Activated CD4-positive, alpha-beta T cell treated with anti-CD3 and anti-CD28 coated beads for 24 hours (primary cell): ENCODE data around the gene TTBK2.
A peak's percentile ranks its signal among the peaks of the same experiment; 100 is the strongest.

Experiments
- DNase-seq, 2 donors: peaks; one replicate each; pipeline ENCODE4 v3.0.0-alpha.2; 2020; ENCODE audit warnings: low read depth in 2 of 2

The TTBK2 gene

GRCh38 chr15:42728972-42729371 is 191.6 kb downstream of the TTBK2 start:
- DNase-seq, result no peak

DNA sequence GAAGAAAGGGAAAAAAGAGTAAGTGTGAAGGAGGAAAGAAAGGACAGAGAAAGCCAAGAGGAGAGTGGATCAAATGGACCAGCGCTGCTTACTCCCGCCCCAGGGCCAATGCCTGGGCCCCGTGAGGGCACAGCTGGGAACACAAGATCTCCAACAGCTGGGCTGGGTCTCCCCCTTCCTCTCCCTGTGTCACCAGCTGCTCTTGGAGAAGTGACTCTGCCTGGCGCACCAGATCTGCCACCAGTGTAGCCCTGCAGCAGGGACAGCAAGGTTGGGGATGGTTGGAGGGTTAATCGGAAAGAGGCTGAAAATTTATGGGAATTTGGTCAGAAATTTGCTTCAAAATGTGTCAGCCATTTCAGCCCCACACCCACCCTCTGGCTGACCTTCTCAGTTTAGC is 192.0 kb downstream of the TTBK2 start:
- DNase-seq, result no peak

DNA sequence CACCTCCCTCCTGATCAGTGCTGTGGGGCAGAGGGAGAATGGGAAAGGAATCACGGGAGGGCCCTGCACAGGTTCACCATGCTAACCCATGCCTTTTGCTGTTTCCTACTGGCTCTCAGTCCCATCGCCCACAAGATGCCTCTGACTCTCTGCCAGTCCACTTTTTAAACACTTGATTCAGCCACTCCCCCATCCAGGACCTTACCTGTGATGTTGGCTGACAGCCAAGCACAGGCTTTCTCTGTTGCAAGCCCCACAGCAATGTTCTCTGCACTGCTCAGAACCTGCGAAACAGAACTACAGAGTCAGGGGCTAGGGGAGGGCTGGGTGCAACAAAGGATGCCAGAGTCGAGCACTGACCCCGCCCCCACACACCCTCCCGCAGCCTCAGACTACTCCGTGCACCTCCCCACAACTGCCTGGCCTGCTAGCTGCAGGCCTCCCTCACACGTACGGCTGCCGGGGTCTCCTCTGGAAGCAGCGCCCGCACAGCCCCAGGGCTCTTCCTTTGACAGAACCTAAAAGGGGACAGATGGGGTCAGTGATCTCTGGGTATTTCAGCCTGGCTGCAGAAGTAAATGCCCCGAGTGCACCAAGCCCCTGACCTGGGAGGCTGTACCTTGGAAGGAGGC is 192.7 kb downstream of the TTBK2 start:
- DNase-seq, result no peak

- no peak for DNase-seq
These were observed 194.5 kb downstream of the TTBK2 start for GRCh38 chr15:42726114-42726513.

DNA sequence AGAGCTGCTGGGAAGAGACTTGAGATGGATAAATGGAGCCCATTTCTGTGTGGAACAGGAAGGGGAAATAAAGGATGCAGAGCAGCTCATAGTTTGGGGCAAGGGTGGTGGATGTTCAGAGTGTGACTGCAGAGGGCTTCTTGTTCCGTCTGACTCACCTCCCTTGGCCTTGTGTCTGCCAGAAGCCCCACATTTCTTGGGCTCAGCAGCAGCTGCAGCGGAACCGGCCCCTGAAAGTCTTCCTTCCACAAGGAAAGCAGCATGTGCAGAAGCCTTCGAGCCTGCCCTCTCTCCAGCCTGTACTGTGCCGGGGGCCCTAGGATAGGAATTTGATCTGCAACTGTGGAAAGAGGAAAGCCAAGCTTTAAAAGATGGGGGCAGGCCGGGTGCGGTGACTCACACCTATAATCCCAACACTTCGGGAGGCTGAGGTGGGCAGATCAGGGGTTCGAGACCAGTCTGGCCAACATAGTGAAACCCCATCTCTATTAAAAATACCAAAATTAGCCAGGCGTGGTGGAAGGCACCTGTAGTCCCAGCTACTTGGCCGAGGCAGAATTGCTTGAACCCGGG is 195.2 kb downstream of the TTBK2 start:
- no peak for DNase-seq

- no peak for DNase-seq
These were observed 196.3 kb downstream of the TTBK2 start for GRCh38 chr15:42724276-42724675.

- DNase-seq, result no peak
These were observed 197.5 kb downstream of the TTBK2 start for GRCh38 chr15:42723068-42723467.

- DNase-seq, result no peak
These were observed 198.7 kb downstream of the TTBK2 start for GRCh38 chr15:42721916-42722315.

DNA sequence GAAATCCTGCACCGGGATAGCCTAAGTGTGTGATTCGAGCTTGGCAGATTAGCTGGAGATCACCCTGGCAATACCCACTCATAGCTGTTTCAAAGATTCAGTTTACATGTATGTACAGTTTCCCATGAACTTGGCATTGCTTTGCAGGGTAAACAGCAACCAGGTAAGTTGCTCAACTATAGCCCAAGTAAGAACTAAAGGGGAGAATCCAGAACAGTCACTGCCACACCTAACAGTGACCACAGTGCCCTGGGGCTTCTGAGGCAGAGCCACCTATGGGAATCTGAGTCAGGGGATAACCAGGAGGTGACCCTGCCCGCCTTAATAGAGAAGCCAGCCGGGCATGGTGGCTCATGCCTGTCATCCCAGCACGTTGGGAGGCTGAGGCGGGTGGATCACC is 199.6 kb downstream of the TTBK2 start:
- DNase-seq, result no peak

DNA sequence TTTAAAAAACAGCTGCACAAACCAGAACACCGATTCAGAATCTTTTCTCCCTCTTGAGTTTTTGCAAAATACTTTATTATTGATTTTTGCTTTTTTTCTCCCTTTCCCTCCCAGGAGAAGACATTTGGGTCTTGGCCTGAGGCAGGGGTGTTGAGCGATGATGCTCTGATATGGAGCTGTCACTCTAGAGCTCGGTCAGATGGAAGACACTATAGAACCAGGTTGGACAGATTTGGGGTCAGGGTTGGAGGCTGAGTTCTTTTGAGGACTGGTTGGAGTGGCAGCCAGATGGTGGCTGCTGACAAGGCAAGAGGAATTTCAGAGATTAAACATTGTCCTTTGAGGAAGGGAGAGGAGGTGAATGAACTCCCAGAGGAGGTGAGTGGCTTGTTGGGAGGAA is 200.5 kb downstream of the TTBK2 start:
- no peak for DNase-seq

DNA sequence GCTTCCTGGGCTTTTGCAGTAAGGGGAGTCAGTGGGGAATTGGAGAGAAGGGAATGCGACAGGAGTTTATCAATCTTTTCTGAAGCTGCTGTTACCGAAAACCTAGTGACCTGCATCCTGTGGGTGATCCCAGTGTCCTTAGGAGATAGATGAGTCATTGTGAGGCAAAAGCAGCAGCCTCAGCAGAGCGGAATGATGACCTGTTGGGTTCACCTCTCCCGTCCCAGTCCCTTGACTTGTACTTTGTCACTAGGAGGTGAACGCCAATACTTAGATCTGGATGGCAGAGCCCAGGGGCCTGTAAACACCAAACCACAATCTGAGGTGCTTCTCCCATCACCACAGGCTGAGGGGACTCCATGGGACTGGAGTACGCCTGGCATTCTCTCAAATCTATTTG is 201.5 kb downstream of the TTBK2 start:
- DNase-seq, result no peak

DNA sequence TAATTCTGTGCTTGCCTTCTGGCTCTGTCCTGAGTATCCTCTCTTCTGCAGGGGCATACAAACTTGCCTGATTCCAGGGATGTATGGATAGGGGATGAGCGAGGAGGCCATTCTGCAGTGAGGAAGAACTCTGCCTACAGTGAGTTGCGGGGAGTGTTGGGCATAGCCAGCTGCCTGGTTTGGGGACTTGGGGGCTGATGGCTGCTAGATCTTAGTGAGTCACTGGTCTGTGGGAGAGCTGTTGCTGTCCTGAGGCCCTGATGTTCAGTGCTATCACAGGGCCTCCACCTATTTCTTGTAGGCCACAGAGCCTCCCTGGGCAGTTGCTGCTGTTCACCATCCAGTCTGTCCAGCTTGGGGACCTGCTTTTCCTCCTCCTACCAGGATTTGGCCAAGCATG is 204.0 kb downstream of the TTBK2 start:
- no peak for DNase-seq

DNA sequence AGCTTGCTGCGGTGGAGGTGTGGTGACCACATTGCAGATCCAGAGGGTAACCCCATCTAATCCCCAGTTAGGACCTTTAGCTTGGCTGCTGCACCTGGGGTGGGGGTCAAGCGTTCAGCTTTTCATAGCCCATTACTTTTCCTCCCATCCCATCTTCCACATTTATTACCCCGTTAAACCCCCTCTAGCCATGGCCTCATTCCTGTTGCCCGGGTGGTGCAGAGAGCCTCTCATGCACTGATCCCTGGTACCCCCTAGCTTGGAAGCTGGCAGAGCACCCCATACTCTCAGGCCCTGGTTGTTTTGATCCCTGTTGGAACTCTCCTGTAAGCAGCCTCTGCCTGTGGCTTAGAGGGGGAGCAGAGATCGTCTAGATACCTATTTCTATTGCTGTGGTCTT is 204.5 kb downstream of the TTBK2 start:
- DNase-seq, result no peak

- no peak for DNase-seq
These were observed 208.0 kb downstream of the TTBK2 start for GRCh38 chr15:42712584-42712983.

DNA sequence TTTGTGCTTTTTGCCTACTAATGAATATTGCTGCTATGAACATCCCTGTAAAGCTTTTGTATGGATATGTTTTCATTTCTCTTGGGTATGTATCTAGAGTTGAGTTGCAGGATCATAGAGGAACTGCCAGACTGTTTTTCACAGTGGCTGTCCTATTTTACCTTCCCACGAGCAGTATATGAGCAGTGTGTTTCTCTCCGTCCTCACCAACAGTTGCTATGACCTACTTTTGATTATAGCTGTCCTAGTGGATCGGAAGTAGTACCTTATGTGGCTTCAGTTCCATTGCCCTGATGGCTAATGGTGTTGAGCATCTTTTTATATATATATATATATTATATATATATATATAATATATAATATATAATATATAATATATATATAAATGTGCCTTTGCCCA is 208.8 kb downstream of the TTBK2 start:
- DNase-seq, result no peak

GRCh38 chr15:42710662-42711061 is 209.9 kb downstream of the TTBK2 start:
- no peak for DNase-seq

DNA sequence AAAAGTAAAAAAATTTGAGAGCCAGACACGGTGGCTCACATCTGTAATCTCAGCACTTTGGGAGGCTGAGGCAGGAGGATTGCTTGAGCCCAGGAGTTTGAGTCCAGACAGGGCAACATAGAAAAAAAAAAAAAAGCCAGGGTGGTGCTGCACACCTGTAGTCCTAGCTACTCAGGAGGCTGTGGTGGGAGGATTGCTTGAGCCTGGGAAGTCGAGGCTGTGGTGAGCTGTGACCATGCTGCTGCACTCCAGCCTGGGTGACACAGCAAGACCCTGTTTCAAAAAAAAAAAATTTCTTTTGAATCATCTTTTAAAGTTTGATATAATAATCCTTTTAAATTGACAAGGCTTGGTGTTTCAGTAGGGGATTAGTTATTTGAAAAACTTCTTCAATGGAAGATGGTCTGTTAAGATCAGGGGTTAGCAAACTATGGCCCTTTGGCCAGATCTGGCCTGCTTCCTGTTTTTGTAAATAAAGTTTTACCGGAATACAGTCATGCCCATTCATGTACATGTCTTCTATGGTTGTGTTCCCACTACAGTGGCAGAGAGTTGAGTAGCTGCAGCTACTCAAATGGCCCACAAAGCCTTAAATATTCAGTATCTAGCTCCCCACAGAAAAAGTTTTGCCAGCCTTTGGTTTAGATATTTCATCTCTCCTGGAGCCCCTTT is 212.6 kb downstream of the TTBK2 start:
- DNase-seq, result no peak

DNA sequence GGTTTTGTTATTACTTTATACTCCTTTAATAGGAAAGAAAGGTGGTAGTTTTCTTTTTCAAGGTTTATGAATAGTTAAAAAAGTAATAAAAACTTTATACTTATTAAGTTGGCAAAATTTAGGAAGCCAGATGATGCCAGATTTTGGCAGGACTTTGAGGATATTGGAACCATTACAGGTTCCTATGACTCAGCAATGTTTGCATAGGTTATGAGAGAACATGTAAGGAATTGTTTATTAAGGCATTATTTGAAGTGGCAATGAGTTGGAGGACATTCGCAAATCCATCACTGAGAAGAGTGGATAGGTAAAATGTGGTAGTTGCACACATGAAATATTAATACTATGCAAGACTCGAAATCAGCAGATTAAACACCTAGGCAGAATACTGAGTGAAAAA is 213.5 kb downstream of the TTBK2 start:
- no peak for DNase-seq

DNA sequence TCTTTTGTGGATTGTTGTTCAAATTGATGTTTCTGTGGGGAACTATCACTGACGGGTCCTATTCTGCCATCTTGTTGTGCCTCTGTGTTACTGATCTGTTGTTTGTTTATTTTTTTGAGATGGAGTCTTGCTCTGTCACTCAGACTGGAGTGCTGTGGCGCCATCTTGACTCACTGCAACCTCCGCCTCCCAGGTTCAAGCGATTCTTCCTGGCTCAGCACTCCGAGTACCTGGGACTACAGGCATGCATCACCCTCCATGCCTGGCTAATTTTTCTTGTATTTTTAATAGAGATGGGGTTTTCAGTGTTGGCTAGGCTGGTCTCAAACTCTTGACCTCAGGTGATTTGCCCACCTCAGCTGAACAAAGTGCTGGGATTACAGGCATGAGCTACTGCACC is 215.2 kb downstream of the TTBK2 start:
- DNase-seq, result no peak

GRCh38 chr15:42704492-42704926 is 216.1 kb downstream of the TTBK2 start:
- peak; percentile 28 to 33 for DNase-seq

GRCh38 chr15:42696626-42697025 is 224.0 kb downstream of the TTBK2 start:
- DNase-seq, result no peak

DNA sequence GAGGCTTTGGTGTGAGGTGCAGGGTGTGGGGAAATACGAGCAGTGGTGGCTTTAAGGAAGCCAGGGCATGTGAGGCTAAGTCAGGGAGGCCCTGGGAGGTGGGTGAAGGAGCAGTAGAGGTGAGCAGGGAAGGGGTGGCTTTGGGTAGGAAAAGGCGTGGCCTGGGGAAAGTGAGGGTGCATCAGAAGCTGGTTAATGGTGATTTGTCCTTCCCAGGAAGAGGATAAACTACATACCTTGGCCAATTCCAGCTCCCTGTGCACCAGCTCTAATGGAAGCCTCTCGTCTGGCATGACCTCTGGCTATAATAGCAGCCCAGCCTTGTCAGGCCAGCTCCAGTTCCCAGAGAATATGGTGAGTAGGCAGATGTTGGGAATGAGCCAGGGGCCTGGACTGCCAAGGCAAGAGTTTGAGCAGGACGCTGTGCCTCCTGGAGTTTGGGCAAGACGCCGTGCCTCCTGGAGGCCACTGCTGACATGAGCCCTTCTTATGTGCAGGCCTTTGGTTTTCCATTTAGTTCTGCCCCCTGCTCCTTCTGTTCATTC is 225.0 kb downstream of the TTBK2 start:
- no peak for DNase-seq

- no peak for DNase-seq
These were observed 226.2 kb downstream of the TTBK2 start for GRCh38 chr15:42694398-42694797.
